Measurements from ENCODE around the gene SRPK1. TPM values are rescaled to one million over a fixed set of nuclear protein-coding genes. Genes with fewer than 3 reads are reported as not detected.
A peak's percentile ranks its signal among the peaks of the same experiment; 100 is the strongest.
"Not testable (repeated sequence)": the region's sequence is repeated elsewhere in the genome, so short reads cannot be mapped to it uniquely, and the experiment has no call there.

SRPK1 gene
- total RNA-seq, 4 donors from 2014 or later, result 14.3 to 76.3 (median 29.4) TPM

- H3K9me3 ChIP-seq, result no peaks in the 10 kb centered on the region
- TF ChIP-seq CTCF (IDR thresholded peaks at IDR 0.05) (no peak), POLR2A (IDR thresholded peaks at IDR 0.05) (no peak)
- intact Hi-C loops (cut with DNase I; ENCODE audit: low total_unique reads), result no loop called here
- no peaks in the 10 kb centered on the region for H3K36me3 ChIP-seq
- H3K27ac ChIP-seq, result peak overlapping the region; percentile 85 to 87
- DNase-seq, result no peak
- H3K4me3 ChIP-seq, result peak overlapping the region; percentile 86 to 94
- H3K27me3 ChIP-seq, result no peaks in the 10 kb centered on the region
- no peaks in the 10 kb centered on the region for H3K4me1 ChIP-seq
Observed at GRCh38 chr6:35919085-35919826, 1.6 kb downstream of the SRPK1 start.

- H3K4me1 ChIP-seq; DNase-seq; H3K9me3 ChIP-seq; H3K36me3 ChIP-seq; H3K4me3 ChIP-seq; H3K27me3 ChIP-seq; H3K27ac ChIP-seq; intact Hi-C loops (cut with DNase I; ENCODE audit: low total_unique reads): not testable (repeated sequence)
Observed at GRCh38 chr6:35916893-35917292, 4.0 kb downstream of the SRPK1 start.

- H3K4me1 ChIP-seq, result no peaks in the 10 kb centered on the region
- intact Hi-C loops (cut with DNase I; ENCODE audit: low total_unique reads), result no loop called here
- no peak overlapping the region for H3K27ac ChIP-seq
- no peaks in the 10 kb centered on the region for H3K9me3 ChIP-seq
- H3K27me3 ChIP-seq, result no peaks in the 10 kb centered on the region
- H3K4me3 ChIP-seq, result no peak overlapping the region
- DNase-seq, result no peak
- TF ChIP-seq CTCF (IDR thresholded peaks at IDR 0.05) (no peak), POLR2A (IDR thresholded peaks at IDR 0.05) (no peak)
- no peaks in the 10 kb centered on the region for H3K36me3 ChIP-seq
Observed at GRCh38 chr6:35916056-35916455, 4.8 kb downstream of the SRPK1 start.

- H3K9me3 ChIP-seq, result no peaks in the 10 kb centered on the region
- H3K27ac ChIP-seq, result no peak overlapping the region
- H3K4me3 ChIP-seq, result no peak overlapping the region
- H3K36me3 ChIP-seq, result no peaks in the 10 kb centered on the region
- H3K4me1 ChIP-seq, result no peaks in the 10 kb centered on the region
- H3K27me3 ChIP-seq, result no peaks in the 10 kb centered on the region
- TF ChIP-seq CTCF (IDR thresholded peaks at IDR 0.05) (no peak), POLR2A (IDR thresholded peaks at IDR 0.05) (no peak)
- no peak for DNase-seq
- intact Hi-C loops (cut with DNase I; ENCODE audit: low total_unique reads), result no loop called here
Observed at GRCh38 chr6:35914536-35914935, 6.4 kb downstream of the SRPK1 start.

- no peaks in the 10 kb centered on the region for H3K27me3 ChIP-seq
- TF ChIP-seq CTCF (IDR thresholded peaks at IDR 0.05) (no peak), POLR2A (IDR thresholded peaks at IDR 0.05) (no peak)
- DNase-seq, result no peak
- H3K4me3 ChIP-seq, result no peak overlapping the region
- intact Hi-C loops (cut with DNase I; ENCODE audit: low total_unique reads), result no loop called here
- no peak overlapping the region for H3K27ac ChIP-seq
- H3K4me1 ChIP-seq, result no peaks in the 10 kb centered on the region
- no peaks in the 10 kb centered on the region for H3K36me3 ChIP-seq
- H3K9me3 ChIP-seq, result no peaks in the 10 kb centered on the region
Observed at GRCh38 chr6:35911871-35912653, 8.8 kb downstream of the SRPK1 start.

GRCh38 chr6:35909571-35909970, 11.3 kb downstream of the SRPK1 start:
- H3K27ac ChIP-seq; H3K4me1 ChIP-seq; H3K4me3 ChIP-seq; DNase-seq; H3K36me3 ChIP-seq; H3K27me3 ChIP-seq; H3K9me3 ChIP-seq; intact Hi-C loops (cut with DNase I; ENCODE audit: low total_unique reads): not testable (repeated sequence)

- H3K27me3 ChIP-seq; H3K4me1 ChIP-seq; H3K27ac ChIP-seq; H3K36me3 ChIP-seq; DNase-seq; H3K4me3 ChIP-seq; intact Hi-C loops (cut with DNase I; ENCODE audit: low total_unique reads); H3K9me3 ChIP-seq: not testable (repeated sequence)
Observed at GRCh38 chr6:35908753-35909401, 12.0 kb downstream of the SRPK1 start.

Data from uterus (tissue), 4 donors.